ENCODE results near the gene FBXO5.
"Not testable (repeated sequence)": the region's sequence is repeated elsewhere in the genome, so short reads cannot be mapped to it uniquely, and the experiment has no call there.

Gene FBXO5

GRCh38 chr6:152969688-152970418, 13.0 kb downstream of the FBXO5 start:
- H3K9me3 ChIP-seq (ENCODE audit: control insufficient read depth, insufficient read depth, low read length): no peaks in the 10 kb centered on the region
- H3K27me3 ChIP-seq (ENCODE audit: control insufficient read depth, insufficient read depth, low read length): no peaks in the 10 kb centered on the region
- no peak overlapping the region for H3K9ac ChIP-seq (ENCODE audit: low read depth, low read length)
- peaks cover 16% of the 10 kb centered on the region for H3K36me3 ChIP-seq (ENCODE audit: control insufficient read depth, insufficient read depth, low read length)
- no peak overlapping the region for H3K4me3 ChIP-seq (ENCODE audit: low read depth, low read length)
- no peaks in the 10 kb centered on the region for H3K4me1 ChIP-seq (ENCODE audit: control insufficient read depth, insufficient read depth, low read length)

- H3K4me3 ChIP-seq (ENCODE audit: low read depth, low read length); H3K9me3 ChIP-seq (ENCODE audit: control insufficient read depth, insufficient read depth, low read length); H3K9ac ChIP-seq (ENCODE audit: low read depth, low read length); H3K4me1 ChIP-seq (ENCODE audit: control insufficient read depth, insufficient read depth, low read length); H3K27me3 ChIP-seq (ENCODE audit: control insufficient read depth, insufficient read depth, low read length); H3K36me3 ChIP-seq (ENCODE audit: control insufficient read depth, insufficient read depth, low read length): not testable (repeated sequence)
Observed at GRCh38 chr6:152966168-152966894, 16.5 kb downstream of the FBXO5 start.

- no peaks in the 10 kb centered on the region for H3K9me3 ChIP-seq (ENCODE audit: control insufficient read depth, insufficient read depth, low read length)
- no peak overlapping the region for H3K9ac ChIP-seq (ENCODE audit: low read depth, low read length)
- no peaks in the 10 kb centered on the region for H3K4me1 ChIP-seq (ENCODE audit: control insufficient read depth, insufficient read depth, low read length)
- no peaks in the 10 kb centered on the region for H3K27me3 ChIP-seq (ENCODE audit: control insufficient read depth, insufficient read depth, low read length)
- H3K36me3 ChIP-seq (ENCODE audit: control insufficient read depth, insufficient read depth, low read length): no peaks in the 10 kb centered on the region
- H3K4me3 ChIP-seq (ENCODE audit: low read depth, low read length): no peak overlapping the region
Observed at GRCh38 chr6:152959333-152959732, 23.5 kb downstream of the FBXO5 start.

- Histone ChIP-seq H3K9ac (ENCODE audit: low read depth, low read length) (no peak overlapping the region), H3K4me1 (ENCODE audit: control insufficient read depth, insufficient read depth, low read length) (no peaks in the 10 kb centered on the region), H3K9me3 (ENCODE audit: control insufficient read depth, insufficient read depth, low read length) (no peaks in the 10 kb centered on the region), H3K36me3 (ENCODE audit: control insufficient read depth, insufficient read depth, low read length) (no peaks in the 10 kb centered on the region), H3K27me3 (ENCODE audit: control insufficient read depth, insufficient read depth, low read length) (no peaks in the 10 kb centered on the region), H3K4me3 (ENCODE audit: low read depth, low read length) (no peak overlapping the region)
Observed at GRCh38 chr6:152957796-152958195, 25.0 kb downstream of the FBXO5 start.

- no peaks in the 10 kb centered on the region for H3K36me3 ChIP-seq (ENCODE audit: control insufficient read depth, insufficient read depth, low read length)
- H3K4me3 ChIP-seq (ENCODE audit: low read depth, low read length): no peak overlapping the region
- no peak overlapping the region for H3K9ac ChIP-seq (ENCODE audit: low read depth, low read length)
- no peaks in the 10 kb centered on the region for H3K27me3 ChIP-seq (ENCODE audit: control insufficient read depth, insufficient read depth, low read length)
- peaks cover 3% of the 10 kb centered on the region for H3K4me1 ChIP-seq (ENCODE audit: control insufficient read depth, insufficient read depth, low read length)
- no peaks in the 10 kb centered on the region for H3K9me3 ChIP-seq (ENCODE audit: control insufficient read depth, insufficient read depth, low read length)
Observed at GRCh38 chr6:152954443-152954842, 28.4 kb downstream of the FBXO5 start.

- Histone ChIP-seq H3K4me1 (ENCODE audit: control insufficient read depth, insufficient read depth, low read length) (peaks cover 3% of the 10 kb centered on the region), H3K9me3 (ENCODE audit: control insufficient read depth, insufficient read depth, low read length) (no peaks in the 10 kb centered on the region), H3K4me3 (ENCODE audit: low read depth, low read length) (no peak overlapping the region), H3K36me3 (ENCODE audit: control insufficient read depth, insufficient read depth, low read length) (no peaks in the 10 kb centered on the region), H3K27me3 (ENCODE audit: control insufficient read depth, insufficient read depth, low read length) (no peaks in the 10 kb centered on the region), H3K9ac (ENCODE audit: low read depth, low read length) (no peak overlapping the region)
Observed at GRCh38 chr6:152952866-152953509, 29.9 kb downstream of the FBXO5 start.

- Histone ChIP-seq H3K4me1 (ENCODE audit: control insufficient read depth, insufficient read depth, low read length) (peaks cover 3% of the 10 kb centered on the region), H3K9me3 (ENCODE audit: control insufficient read depth, insufficient read depth, low read length) (no peaks in the 10 kb centered on the region), H3K9ac (ENCODE audit: low read depth, low read length) (no peak overlapping the region), H3K27me3 (ENCODE audit: control insufficient read depth, insufficient read depth, low read length) (no peaks in the 10 kb centered on the region), H3K4me3 (ENCODE audit: low read depth, low read length) (no peak overlapping the region), H3K36me3 (ENCODE audit: control insufficient read depth, insufficient read depth, low read length) (no peaks in the 10 kb centered on the region)
Observed at GRCh38 chr6:152952045-152952444, 30.8 kb downstream of the FBXO5 start.

GRCh38 chr6:152950240-152950639, 32.6 kb downstream of the FBXO5 start:
- no peak overlapping the region for H3K4me3 ChIP-seq (ENCODE audit: low read depth, low read length)
- no peaks in the 10 kb centered on the region for H3K36me3 ChIP-seq (ENCODE audit: control insufficient read depth, insufficient read depth, low read length)
- H3K4me1 ChIP-seq (ENCODE audit: control insufficient read depth, insufficient read depth, low read length): peaks cover 3% of the 10 kb centered on the region
- no peak overlapping the region for H3K9ac ChIP-seq (ENCODE audit: low read depth, low read length)
- no peaks in the 10 kb centered on the region for H3K27me3 ChIP-seq (ENCODE audit: control insufficient read depth, insufficient read depth, low read length)
- H3K9me3 ChIP-seq (ENCODE audit: control insufficient read depth, insufficient read depth, low read length): no peaks in the 10 kb centered on the region

- Histone ChIP-seq H3K36me3 (ENCODE audit: control insufficient read depth, insufficient read depth, low read length) (no peaks in the 10 kb centered on the region), H3K4me1 (ENCODE audit: control insufficient read depth, insufficient read depth, low read length) (peaks cover 3% of the 10 kb centered on the region), H3K9ac (ENCODE audit: low read depth, low read length) (no peak overlapping the region), H3K9me3 (ENCODE audit: control insufficient read depth, insufficient read depth, low read length) (no peaks in the 10 kb centered on the region), H3K27me3 (ENCODE audit: control insufficient read depth, insufficient read depth, low read length) (no peaks in the 10 kb centered on the region), H3K4me3 (ENCODE audit: low read depth, low read length) (no peak overlapping the region)
Observed at GRCh38 chr6:152948150-152948768, 34.6 kb downstream of the FBXO5 start.

GRCh38 chr6:152946995-152947394, 35.8 kb downstream of the FBXO5 start:
- H3K36me3 ChIP-seq (ENCODE audit: control insufficient read depth, insufficient read depth, low read length): no peaks in the 10 kb centered on the region
- no peaks in the 10 kb centered on the region for H3K9me3 ChIP-seq (ENCODE audit: control insufficient read depth, insufficient read depth, low read length)
- no peaks in the 10 kb centered on the region for H3K4me1 ChIP-seq (ENCODE audit: control insufficient read depth, insufficient read depth, low read length)
- H3K27me3 ChIP-seq (ENCODE audit: control insufficient read depth, insufficient read depth, low read length): no peaks in the 10 kb centered on the region
- H3K4me3 ChIP-seq (ENCODE audit: low read depth, low read length): no peak overlapping the region
- no peak overlapping the region for H3K9ac ChIP-seq (ENCODE audit: low read depth, low read length)

- Histone ChIP-seq H3K4me3 (ENCODE audit: low read depth, low read length) (no peak overlapping the region), H3K36me3 (ENCODE audit: control insufficient read depth, insufficient read depth, low read length) (no peaks in the 10 kb centered on the region), H3K9ac (ENCODE audit: low read depth, low read length) (no peak overlapping the region), H3K4me1 (ENCODE audit: control insufficient read depth, insufficient read depth, low read length) (no peaks in the 10 kb centered on the region), H3K9me3 (ENCODE audit: control insufficient read depth, insufficient read depth, low read length) (no peaks in the 10 kb centered on the region), H3K27me3 (ENCODE audit: control insufficient read depth, insufficient read depth, low read length) (no peaks in the 10 kb centered on the region)
Observed at GRCh38 chr6:152946484-152946883, 36.4 kb downstream of the FBXO5 start.

Data from iPS-15b (cell line).